HepG2 (cell line): Measurements from ENCODE around the gene RSL1D1. TPM values are rescaled to one million over a fixed set of nuclear protein-coding genes. Genes with fewer than 3 reads are reported as not detected.

Experiments used
- FOXO4 ChIP-seq: sonication (generic); formaldehyde crosslinking; conservative IDR thresholded peaks from 2 replicates; pipeline ENCODE4 v1.8.1; 2023; ENCODE audit warnings: missing genetic modification reagents
- KDM6A ChIP-seq: IDR thresholded peaks from 2 replicates; pipeline ENCODE4 v1.6.1; 2016; ENCODE audit warnings: low read depth
- KLF6 ChIP-seq: IDR thresholded peaks from 2 replicates; pipeline ENCODE4 v1.8.0; 2016; ENCODE audit warnings: missing biosample characterization, missing genetic modification reagents
- LRRFIP1 ChIP-seq: sonication (generic); formaldehyde crosslinking; conservative IDR thresholded peaks from 2 replicates; pipeline ENCODE4 v1.4.0; 2020; ENCODE audit warnings: missing genetic modification reagents
- NR2F2 ChIP-seq: IDR thresholded peaks from 2 replicates; pipeline ENCODE4 v1.6.1; 2012; ENCODE audit warnings: low read depth, inconsistent platforms, borderline replicate concordance
- PAF1 ChIP-seq: IDR thresholded peaks from 2 replicates; pipeline ENCODE4 v1.6.1; 2016; ENCODE audit warnings: missing genetic modification reagents, missing compliant biosample characterization
- SMAD1 ChIP-seq: sonication (generic); formaldehyde crosslinking; IDR thresholded peaks from 2 replicates; pipeline ENCODE4 v1.4.0; 2020; ENCODE audit warnings: missing genetic modification reagents, low read depth, mild to moderate bottlenecking, borderline replicate concordance
- XRCC5 ChIP-seq: fragments of 200-400 bp; formaldehyde crosslinking; optimal IDR thresholded peaks from 2 replicates; pipeline ENCODE3; 2017; ENCODE audit warnings: mild to moderate bottlenecking, low read length
- ZHX1 ChIP-seq: sonication (generic); formaldehyde crosslinking; IDR thresholded peaks from 2 replicates; pipeline ENCODE4 v1.8.1; 2022; ENCODE audit warnings: low read depth, mild to moderate bottlenecking, missing genetic modification reagents
- ZKSCAN1 ChIP-seq: fragments of 150-350 bp; IDR thresholded peaks from 2 replicates; pipeline ENCODE4 v1.6.1; 2014; ENCODE audit warnings: low read length
- ZNF160 ChIP-seq: sonication (generic); formaldehyde crosslinking; IDR thresholded peaks from 2 replicates; pipeline ENCODE4 v1.8.0; 2022; ENCODE audit warnings: mild to moderate bottlenecking, inconsistent platforms, missing genetic modification reagents
- ZNF510 ChIP-seq: sonication (generic); formaldehyde crosslinking; IDR thresholded peaks from 2 replicates; pipeline ENCODE4 v1.4.0; 2020; ENCODE audit warnings: low read depth, mild to moderate bottlenecking, missing genetic modification reagents
- ZNF598 ChIP-seq: sonication (generic); formaldehyde crosslinking; IDR thresholded peaks from 2 replicates; pipeline ENCODE4 v1.5.1; 2020; ENCODE audit warnings: mild to moderate bottlenecking, missing genetic modification reagents, borderline replicate concordance
- ZNF609 ChIP-seq: sonication (generic); formaldehyde crosslinking; IDR thresholded peaks from 2 replicates; pipeline ENCODE4 v1.4.0; 2020; ENCODE audit warnings: mild to moderate bottlenecking, missing genetic modification reagents, borderline replicate concordance
- ZNF850 ChIP-seq: sonication (generic); formaldehyde crosslinking; conservative IDR thresholded peaks from 2 replicates; pipeline ENCODE4 v1.9.0; 2021; ENCODE audit warnings: mild to moderate bottlenecking, missing genetic modification reagents
- ZSCAN30 ChIP-seq: sonication (generic); formaldehyde crosslinking; IDR thresholded peaks from 2 replicates; pipeline ENCODE4 v1.5.0; 2020; ENCODE audit warnings: mild to moderate bottlenecking, missing genetic modification reagents
- ZUFSP ChIP-seq: sonication (generic); formaldehyde crosslinking; IDR thresholded peaks from 2 replicates; pipeline ENCODE4 v1.9.0; 2021; ENCODE audit warnings: missing genetic modification reagents, mild to moderate bottlenecking, borderline replicate concordance
- polyA plus RNA-seq, 8 experiments: library from polyadenylated mRNA; depleted of rRNA in 3 of 8; stranded (reverse) in 7 of 8; unstranded in 1 of 8; fragments of >200 nt; fragmentation: Illumina TruSeq in 4 of 8; extraction: Trizol in 4 of 8; gene quantifications; 2 replicates each; pipeline versions ENCODE4 v1.2.1 to v1.2.3, GENCODE V29; 2011 to 2016; ENCODE audit warnings: low read depth in 4 of 8, missing spikeins in 1 of 8, mixed read lengths in 1 of 8; ENCODE audit not compliant: insufficient read depth in 1 of 8
- total RNA-seq, 5 experiments: library from RNA; depleted of rRNA; stranded (reverse); fragments of >200 nt; fragmentation: Illumina TruSeq; extraction: Trizol; gene quantifications; 2 replicates each; pipeline ENCODE4 v1.2.3, GENCODE V29; 2016; ENCODE audit warnings: low read depth in 1 of 5

Gene RSL1D1
- total and polyA plus RNA-seq, 2 of the 13 experiments (the other 11 are each of a cell fraction or from before 2014, with no cell fraction given): 187 to 343 TPM

- TF ChIP-seq ZNF609 (CRISPR knock-in tag) (no peak), ZHX1 (no peak; the same call in 1 of the 2 replicates), ZSCAN30 (CRISPR knock-in tag) (peak; percentile 90; the same call in 1 of the 2 replicates), NR2F2 (no peak), KLF6 (CRISPR knock-in tag) (peak; percentile 1; the same call in 1 of the 2 replicates), KDM6A (CRISPR knock-in tag) (no peak), ZKSCAN1 (0 out of 2 replicates have a peak, but pooled peaks have one; percentile 0), ZNF510 (CRISPR knock-in tag) (no peak), XRCC5 (peak; percentile 5), SMAD1 (CRISPR knock-in tag) (no peak), ZUFSP (CRISPR knock-in tag) (no peak), FOXO4 (CRISPR knock-in tag) (no peak), PAF1 (CRISPR knock-in tag) (no peak), ZNF160 (CRISPR knock-in tag) (no peak), ZNF850 (CRISPR knock-in tag) (peak; percentile 31; the same call in 1 of the 2 replicates), LRRFIP1 (CRISPR knock-in tag) (no peak), ZNF598 (CRISPR knock-in tag) (no peak)
These were observed 53.4 kb downstream of the RSL1D1 start (continued) for GRCh38 chr16:11797957-11798299.
